HCT116 (cell line): ENCODE data around the gene LRBA. TPM values are rescaled to one million over a fixed set of nuclear protein-coding genes. Genes with fewer than 3 reads are reported as not detected.

ENCODE experiments used
- ATAC-seq: fragments of 200-7000 bp; cut with Tn5 transposase; 2 replicates; pipeline ENCODE4 v1.9.1; 2020; ENCODE audit warnings: mild to moderate bottlenecking, moderate library complexity
- BruUV-seq: library from RNA; stranded (reverse); fragments of 400-500 nt; replicated peaks from 2 replicates; lab custom pipeline; 2021; lab: Mats Ljungman, UMichigan
- CTCF ChIA-PET: fragments of 300-600 bp; sonication (Branson Sonifier 250); formaldehyde crosslinking; loops from one replicate; lab custom pipeline; 2021; ENCODE audit warnings: antibody characterized with exemption; lab: Charles Lee
- POLR2A ChIA-PET: fragments of 300-600, 350-600 bp; sonication (Branson Sonifier 250); formaldehyde crosslinking; loops from one replicate; lab custom pipeline; 2021; ENCODE audit warnings: antibody characterized with exemption; lab: Charles Lee
- RAD21 ChIA-PET, 2 experiments: fragments of 300-600 bp; sonication (Branson Sonifier 250); formaldehyde crosslinking; loops; one replicate each; lab custom pipeline; 2023; ENCODE audit warnings: low total read pairs in 2 of 2; ENCODE audit not compliant: uncharacterized antibody in 2 of 2, unreplicated experiment in 2 of 2, low non-redundant PET in 1 of 2; lab: Charles Lee
- DNase-seq: peaks from one replicate; pipeline ENCODE4 v3.0.0-alpha.2; 2010; ENCODE audit warnings: low read depth, low spot score
- H2AFZ ChIP-seq: fragments of 200-600 bp; shearing (Covaris generic), sonication (generic); 2 replicates; pipeline ENCODE4 v1.6.1; 2017; ENCODE audit warnings: low read depth, mixed run types, mixed read lengths, antibody characterized with exemption, low read length; ENCODE audit not compliant: poor library complexity, severe bottlenecking
- H3K27ac ChIP-seq: 2 replicates; pipeline ENCODE4 v1.5.1; 2012; ENCODE audit warnings: low read depth, low read length
- H3K27me3 ChIP-seq: fragments of 200-600 bp; sonication (generic); 2 replicates; pipeline ENCODE4 v1.6.1; 2016; ENCODE audit warnings: mixed run types, low read length, mixed read lengths; ENCODE audit not compliant: insufficient read depth
- H3K36me3 ChIP-seq, 2 experiments: fragments of 200-500 bp in 1 of 2; fragments of 200-600 bp in 1 of 2; sonication (Bioruptor generic) in 1 of 2; sonication (generic) in 1 of 2; 2 replicates each; pipeline versions ENCODE4 v1.5.1 to v1.6.1; 2014 to 2016; ENCODE audit warnings: low read length in 2 of 2, inconsistent platforms in 1 of 2, mixed read lengths in 1 of 2, mixed run types in 1 of 2; ENCODE audit not compliant: insufficient read depth in 2 of 2, control insufficient read depth in 1 of 2
- H3K4me1 ChIP-seq, 2 experiments: fragments of 200-600 bp in 1 of 2; sonication (generic) in 1 of 2; 2 replicates each; pipeline versions ENCODE4 v1.5.1 to v1.6.1; 2012 to 2017; ENCODE audit warnings: low read length in 2 of 2, inconsistent platforms in 1 of 2, mild to moderate bottlenecking in 1 of 2, mixed read lengths in 1 of 2, mixed run types in 1 of 2, moderate library complexity in 1 of 2; ENCODE audit not compliant: insufficient read depth in 2 of 2, control insufficient read depth in 1 of 2
- H3K4me2 ChIP-seq: fragments of 200-600 bp; sonication (generic); 2 replicates; pipeline ENCODE4 v1.6.1; 2017; ENCODE audit warnings: mixed run types, low read length, mixed read lengths
- H3K4me3 ChIP-seq, 2 experiments: fragments of 200-600 bp in 1 of 2; sonication (generic) in 1 of 2; replicated peaks in 1 of 2; 2 replicates each; pipeline ENCODE4 v1.5.1; 2011 to 2016; ENCODE audit warnings: low read length in 2 of 2, control low read depth in 1 of 2, low read depth in 1 of 2, mild to moderate bottlenecking in 1 of 2, mixed read lengths in 1 of 2, mixed run types in 1 of 2
- H3K79me2 ChIP-seq: fragments of 200-600 bp; sonication (generic); 2 replicates; pipeline ENCODE4 v1.6.1; 2017; ENCODE audit warnings: mild to moderate bottlenecking, mixed run types, low read length, moderate library complexity, mixed read lengths; ENCODE audit not compliant: insufficient read depth
- H3K9ac ChIP-seq: fragments of 200-600 bp; sonication (generic); 2 replicates; pipeline ENCODE4 v1.6.1; 2016; ENCODE audit warnings: low read length, mixed read lengths
- H3K9me2 ChIP-seq: fragments of 200-600 bp; sonication (generic), shearing (Covaris generic); 2 replicates; pipeline ENCODE4 v1.6.1; 2017; ENCODE audit warnings: mixed run types, mild to moderate bottlenecking, moderate library complexity; ENCODE audit not compliant: insufficient read depth
- H3K9me3 ChIP-seq, 2 experiments: fragments of 200-500 bp in 1 of 2; fragments of 200-600 bp in 1 of 2; sonication (Bioruptor generic) in 1 of 2; sonication (generic) in 1 of 2; 2 replicates each; pipeline ENCODE4 v1.6.1; 2014 to 2017; ENCODE audit warnings: low read length in 2 of 2, mixed read lengths in 2 of 2, inconsistent platforms in 1 of 2, low read depth in 1 of 2, mild to moderate bottlenecking in 1 of 2, mixed run types in 1 of 2, moderate library complexity in 1 of 2; ENCODE audit not compliant: control insufficient read depth in 1 of 2, insufficient read depth in 1 of 2
- H4K20me1 ChIP-seq: fragments of 200-600 bp; sonication (generic), shearing (Covaris generic); 2 replicates; pipeline ENCODE4 v1.6.1; 2017; ENCODE audit warnings: mixed run types, mild to moderate bottlenecking, moderate library complexity; ENCODE audit not compliant: insufficient read depth
- CEBPB ChIP-seq: IDR thresholded peaks from 2 replicates; pipeline ENCODE4 v1.6.1; 2012; ENCODE audit warnings: low read depth
- CTCF ChIP-seq, 3 experiments: fragments of 200-600 bp in 1 of 3; sonication (generic) in 1 of 3; IDR thresholded peaks in 2 of 3; conservative IDR thresholded peaks in 1 of 3; 2 replicates each; pipeline ENCODE4 v1.5.1; 2012 to 2017; ENCODE audit warnings: low read depth in 2 of 3, low read length in 2 of 3, antibody characterized with exemption in 1 of 3, borderline replicate concordance in 1 of 3, control low read depth in 1 of 3, mild to moderate bottlenecking in 1 of 3, mixed read lengths in 1 of 3, mixed run types in 1 of 3, moderate library complexity in 1 of 3; ENCODE audit not compliant: insufficient read depth in 1 of 3
- EGR1 ChIP-seq: IDR thresholded peaks from 2 replicates; pipeline ENCODE4 v1.6.1; 2012; ENCODE audit warnings: low read depth
- JUND ChIP-seq: IDR thresholded peaks from 2 replicates; pipeline ENCODE4 v1.6.1; 2012
- SP1 ChIP-seq: IDR thresholded peaks from 2 replicates; pipeline ENCODE4 v1.6.1; 2012; ENCODE audit warnings: low read depth
- YY1 ChIP-seq: IDR thresholded peaks from 2 replicates; pipeline ENCODE4 v1.6.1; 2011; ENCODE audit warnings: low read length, low read depth, moderate library complexity, mild to moderate bottlenecking; ENCODE audit not compliant: insufficient replicate concordance; ENCODE audit errors: extremely low read depth
- ZBTB33 ChIP-seq: IDR thresholded peaks from 2 replicates; pipeline ENCODE4 v1.6.1; 2011; ENCODE audit warnings: mild to moderate bottlenecking, low read length, moderate library complexity; ENCODE audit not compliant: insufficient replicate concordance; ENCODE audit errors: extremely low read depth
- ZFX ChIP-seq: fragments of 450-650 bp; IDR thresholded peaks from 2 replicates; pipeline ENCODE4 v1.6.1; 2017
- intact Hi-C: fragments of 100-400 bp; cut with micrococcal nuclease; formaldehyde crosslinking; loops from 2 replicates; pipeline ENCODE4 v1.10.0; 2022
- total RNA-seq: library from RNA; stranded (reverse); gene quantifications from one replicate; pipeline ENCODE4 v1.2.1, GENCODE V29; 2021; ENCODE audit not compliant: unreplicated experiment

Gene LRBA
- total RNA-seq, 1 experiment from 2014 or later: 79.8 TPM

DNA sequence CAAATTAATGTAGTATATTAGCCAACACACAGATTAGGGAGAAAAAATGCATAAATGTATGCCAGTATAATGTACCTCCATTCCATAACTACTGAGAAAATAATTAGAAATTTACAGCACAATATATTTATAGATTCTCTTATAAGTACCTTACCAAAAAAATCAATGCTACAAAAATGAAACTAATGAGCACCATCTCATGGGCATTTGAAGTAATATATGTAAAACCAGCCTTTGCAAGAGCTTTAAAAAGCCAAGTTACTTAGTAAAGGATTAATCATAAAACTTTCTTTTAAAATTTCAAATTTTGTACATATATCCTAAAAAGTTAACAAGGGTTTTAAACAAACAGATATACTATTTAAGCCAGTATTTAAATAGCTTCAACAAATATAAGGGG lies 43.2 kb downstream of the LRBA start:
- no peaks in the 10 kb centered on the region for H3K27me3 ChIP-seq
- POLR2A ChIA-PET: no interaction called here
- no peak overlapping the region for H2AFZ ChIP-seq

More for the DNA sequence above, 43.2 kb downstream of the LRBA start:
- Histone ChIP-seq H4K20me1 (no peaks in the 10 kb centered on the region; the same call in none of the 2 replicates), H3K27ac (no peak overlapping the region), H3K36me3 (no peaks in the 10 kb centered on the region), H3K79me2 (peaks cover 95% of the 10 kb centered on the region), H3K4me1 (no peaks in the 10 kb centered on the region), H3K4me2 (no peak overlapping the region), H3K4me3 (no peak overlapping the region), H3K9me2 (no peaks in the 10 kb centered on the region), H3K9ac (no peak overlapping the region), H3K9me3 (no peaks in the 10 kb centered on the region)
- no TSS peak for BruUV-seq
- DNase-seq: no peak
- intact Hi-C loops: no loop called here
- CTCF ChIA-PET: interaction anchor here (0.8 to 1.0 kb wide), 2 partner anchors 9 to 11 kb away, joined by 3 to 5 read pairs; no protein-coding TSS in a partner anchor
- no peak for ATAC-seq
- RAD21 ChIA-PET: no interaction called here
- TF ChIP-seq JUND: no peak
- no peak for TF ChIP-seq SP1
- no peak for TF ChIP-seq CTCF (IDR thresholded peaks at IDR 0.05 in 2 of 3, conservative IDR thresholded peaks at IDR 0.05 in 1 of 3; ENCODE audit: borderline replicate concordance in 1 of 3, insufficient read depth in 1 of 3, low read depth in 2 of 3, low read length in 2 of 3)
- TF ChIP-seq ZBTB33: no peak
- TF ChIP-seq ZFX: no peak
- no peak for TF ChIP-seq CEBPB
- TF ChIP-seq YY1: no peak
- TF ChIP-seq EGR1: no peak
